Measurements from ENCODE around the gene AFDN.

- TF ChIP-seq CTCF (IDR thresholded peaks at IDR 0.05) (no peak), POLR2A (IDR thresholded peaks at IDR 0.05) (no peak)
Measured at GRCh38 chr6:167896648-167897047, 69.9 kb downstream of the AFDN start.
